ENCODE data around the gene UACA. TPM values are rescaled to one million over a fixed set of nuclear protein-coding genes. Genes with fewer than 3 reads are reported as not detected.

The UACA gene
- total and polyA plus RNA-seq, 2 donors, result 11.0 to 23.8 TPM

DNA sequence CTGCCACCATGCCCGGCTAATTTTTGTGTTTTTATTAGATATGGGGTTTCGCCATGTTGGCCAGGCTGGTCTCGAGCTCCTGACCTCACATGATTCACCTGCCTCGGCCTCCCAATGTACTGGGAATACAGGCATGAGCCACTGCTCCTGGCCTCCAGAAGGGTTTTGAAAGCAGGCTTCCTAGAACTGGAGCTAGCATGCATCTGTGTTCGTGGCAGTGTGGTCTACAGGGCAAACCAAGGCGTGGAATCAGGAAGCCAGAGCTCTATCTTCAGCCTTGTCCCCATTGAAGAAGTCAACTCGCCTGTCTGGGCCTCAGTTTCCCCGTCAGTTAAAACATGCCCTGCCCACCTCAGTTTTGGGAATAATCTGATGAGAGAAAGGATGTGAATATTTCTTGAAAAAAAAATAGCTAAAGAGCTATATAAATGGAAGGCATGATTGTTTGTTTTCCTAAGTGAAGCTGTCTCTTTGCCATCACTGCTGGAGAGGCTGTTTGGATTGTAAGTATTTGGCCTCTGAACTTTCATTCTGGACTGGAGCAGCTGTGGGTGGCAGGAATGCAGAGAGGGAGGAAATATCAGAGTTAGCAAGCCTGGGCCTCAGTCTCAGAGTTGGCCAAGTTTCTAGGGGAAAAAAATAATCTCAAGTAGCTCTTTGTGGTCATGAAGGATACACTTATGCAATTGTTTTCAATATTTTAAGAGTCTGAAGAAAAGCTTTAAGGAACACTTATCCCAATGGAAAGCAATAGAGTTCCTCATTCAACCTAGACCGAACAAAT is 36.5 kb upstream of the UACA start:
- no peak for DNase-seq (ENCODE audit: low read depth in 6 of 9, low spot score in 9 of 9)
- 91% methylated on average over 9 of the region's 9 CpGs for WGBS

GRCh38 chr15:70797464-70797863 is 34.1 kb upstream of the UACA start:
- Histone ChIP-seq H3K4me1 (ENCODE audit: control insufficient read depth in 2 of 2, insufficient read depth in 2 of 2, low read length in 2 of 2) (no peaks in the 10 kb centered on the region), H3K27me3 (ENCODE audit: control insufficient read depth in 2 of 2, insufficient read depth in 1 of 2, low read length in 1 of 2) (no peaks in the 10 kb centered on the region)
- WGBS, result 96% methylated on average over 5 of the region's 5 CpGs

More for the DNA sequence above, 36.5 kb upstream of the UACA start:
- no peaks in the 10 kb centered on the region for H3K9me3 ChIP-seq (ENCODE audit: control insufficient read depth in 2 of 2, insufficient read depth in 1 of 2, low read length in 1 of 2)
- H3K4me1 ChIP-seq (ENCODE audit: control insufficient read depth in 2 of 2, insufficient read depth in 2 of 2, low read length in 2 of 2), result no peaks in the 10 kb centered on the region
- H3K36me3 ChIP-seq (ENCODE audit: control insufficient read depth in 2 of 2, insufficient read depth in 2 of 2, low read length in 1 of 2), result no peaks in the 10 kb centered on the region
- no peaks in the 10 kb centered on the region for H3K27me3 ChIP-seq (ENCODE audit: control insufficient read depth in 2 of 2, insufficient read depth in 1 of 2, low read length in 1 of 2)
- H3K4me3 ChIP-seq (ENCODE audit: low read length in 2 of 2), result no peak overlapping the region
- no peak overlapping the region for H3K27ac ChIP-seq (ENCODE audit: low read depth in 1 of 2, low read length in 1 of 2)

GRCh38 chr15:70796516-70797310 is 33.4 kb upstream of the UACA start:
- Histone ChIP-seq H3K9me3 (ENCODE audit: control insufficient read depth in 2 of 2, insufficient read depth in 1 of 2, low read length in 1 of 2) (no peaks in the 10 kb centered on the region), H3K4me3 (ENCODE audit: low read length in 2 of 2) (no peak overlapping the region), H3K27me3 (ENCODE audit: control insufficient read depth in 2 of 2, insufficient read depth in 1 of 2, low read length in 1 of 2) (no peaks in the 10 kb centered on the region), H3K36me3 (ENCODE audit: control insufficient read depth in 2 of 2, insufficient read depth in 2 of 2, low read length in 1 of 2) (no peaks in the 10 kb centered on the region), H3K27ac (ENCODE audit: low read depth in 1 of 2, low read length in 1 of 2) (no peak overlapping the region), H3K4me1 (ENCODE audit: control insufficient read depth in 2 of 2, insufficient read depth in 2 of 2, low read length in 2 of 2) (no peaks in the 10 kb centered on the region)
- DNase-seq (ENCODE audit: low read depth in 6 of 9, low spot score in 9 of 9), result no peak
- 96% methylated on average over 14 of the region's 14 CpGs for WGBS

More at GRCh38 chr15:70797464-70797863, 34.1 kb upstream of the UACA start:
- Histone ChIP-seq H3K27ac (ENCODE audit: low read depth in 1 of 2, low read length in 1 of 2) (no peak overlapping the region), H3K36me3 (ENCODE audit: control insufficient read depth in 2 of 2, insufficient read depth in 2 of 2, low read length in 1 of 2) (no peaks in the 10 kb centered on the region), H3K9me3 (ENCODE audit: control insufficient read depth in 2 of 2, insufficient read depth in 1 of 2, low read length in 1 of 2) (no peaks in the 10 kb centered on the region), H3K4me3 (ENCODE audit: low read length in 2 of 2) (no peak overlapping the region)
- DNase-seq (ENCODE audit: low read depth in 6 of 9, low spot score in 9 of 9), result no peak

DNA sequence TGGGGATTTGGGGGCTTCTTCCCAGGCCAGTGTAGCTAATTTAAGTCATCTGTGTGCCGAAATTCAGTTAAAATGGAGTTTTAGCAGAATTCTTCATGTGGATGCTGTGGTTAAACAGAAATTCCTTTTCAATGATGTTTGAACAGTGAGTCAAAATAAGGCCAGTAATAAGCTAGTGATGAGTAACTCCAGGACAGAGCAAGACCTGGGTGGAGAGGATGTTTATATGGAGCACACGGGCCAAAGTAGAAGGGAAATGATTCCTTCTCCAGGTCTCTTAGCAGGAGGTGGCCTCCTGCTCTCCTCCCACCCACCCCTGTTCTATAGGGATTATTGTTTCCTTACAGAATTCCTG is 31.9 kb upstream of the UACA start:
- no peak overlapping the region for H3K4me3 ChIP-seq (ENCODE audit: low read length in 2 of 2)
- no peak for DNase-seq (ENCODE audit: low read depth in 6 of 9, low spot score in 9 of 9)
- WGBS, result 91% methylated on average over 2 of the region's 2 CpGs
- no peaks in the 10 kb centered on the region for H3K36me3 ChIP-seq (ENCODE audit: control insufficient read depth in 2 of 2, insufficient read depth in 2 of 2, low read length in 1 of 2)
- H3K9me3 ChIP-seq (ENCODE audit: control insufficient read depth in 2 of 2, insufficient read depth in 1 of 2, low read length in 1 of 2), result no peaks in the 10 kb centered on the region
- H3K4me1 ChIP-seq (ENCODE audit: control insufficient read depth in 2 of 2, insufficient read depth in 2 of 2, low read length in 2 of 2), result no peaks in the 10 kb centered on the region
- no peak overlapping the region for H3K27ac ChIP-seq (ENCODE audit: low read depth in 1 of 2, low read length in 1 of 2)
- H3K27me3 ChIP-seq (ENCODE audit: control insufficient read depth in 2 of 2, insufficient read depth in 1 of 2, low read length in 1 of 2), result no peaks in the 10 kb centered on the region

- Histone ChIP-seq H3K36me3 (ENCODE audit: control insufficient read depth in 2 of 2, insufficient read depth in 2 of 2, low read length in 1 of 2) (no peaks in the 10 kb centered on the region), H3K9me3 (ENCODE audit: control insufficient read depth in 2 of 2, insufficient read depth in 1 of 2, low read length in 1 of 2) (no peaks in the 10 kb centered on the region), H3K4me1 (ENCODE audit: control insufficient read depth in 2 of 2, insufficient read depth in 2 of 2, low read length in 2 of 2) (no peaks in the 10 kb centered on the region), H3K27me3 (ENCODE audit: control insufficient read depth in 2 of 2, insufficient read depth in 1 of 2, low read length in 1 of 2) (no peaks in the 10 kb centered on the region), H3K27ac (ENCODE audit: low read depth in 1 of 2, low read length in 1 of 2) (no peak overlapping the region), H3K4me3 (ENCODE audit: low read length in 2 of 2) (no peak overlapping the region)
- DNase-seq (ENCODE audit: low read depth in 6 of 9, low spot score in 9 of 9), result no peak
- WGBS, result 96% methylated on average over 12 of the region's 12 CpGs
Observed at GRCh38 chr15:70794596-70795310, 31.4 kb upstream of the UACA start.

- Histone ChIP-seq H3K4me3 (ENCODE audit: low read length in 2 of 2) (no peak overlapping the region), H3K4me1 (ENCODE audit: control insufficient read depth in 2 of 2, insufficient read depth in 2 of 2, low read length in 2 of 2) (no peaks in the 10 kb centered on the region), H3K27me3 (ENCODE audit: control insufficient read depth in 2 of 2, insufficient read depth in 1 of 2, low read length in 1 of 2) (no peaks in the 10 kb centered on the region), H3K9me3 (ENCODE audit: control insufficient read depth in 2 of 2, insufficient read depth in 1 of 2, low read length in 1 of 2) (no peaks in the 10 kb centered on the region), H3K27ac (ENCODE audit: low read depth in 1 of 2, low read length in 1 of 2) (no peak overlapping the region), H3K36me3 (ENCODE audit: control insufficient read depth in 2 of 2, insufficient read depth in 2 of 2, low read length in 1 of 2) (no peaks in the 10 kb centered on the region)
- WGBS, result 86% methylated on average over 6 of the region's 6 CpGs
- no peak for DNase-seq (ENCODE audit: low read depth in 6 of 9, low spot score in 9 of 9)
Observed at GRCh38 chr15:70793694-70794093, 30.3 kb upstream of the UACA start.

DNA sequence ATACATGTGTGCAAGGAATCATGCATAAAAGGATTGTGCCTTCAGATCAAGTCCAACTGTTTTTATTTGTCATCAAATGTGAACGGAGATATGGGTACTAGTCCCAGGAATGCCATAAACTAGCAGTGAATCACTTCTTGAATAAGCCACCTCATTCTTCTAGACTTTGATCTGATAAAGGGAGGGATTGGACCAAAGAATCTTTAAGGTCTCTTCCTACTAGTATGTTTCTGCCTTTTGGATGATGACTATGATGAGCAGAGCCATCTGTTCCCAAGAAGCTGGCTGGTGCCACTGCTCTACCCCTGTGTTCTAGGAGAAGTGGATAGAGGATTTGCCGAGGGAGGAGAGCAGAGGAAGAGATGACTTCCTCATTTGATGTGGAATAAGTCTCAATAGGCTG is 28.8 kb upstream of the UACA start:
- H3K27ac ChIP-seq (ENCODE audit: low read depth in 1 of 2, low read length in 1 of 2), result no peak overlapping the region
- no peaks in the 10 kb centered on the region for H3K36me3 ChIP-seq (ENCODE audit: control insufficient read depth in 2 of 2, insufficient read depth in 2 of 2, low read length in 1 of 2)
- no peak for DNase-seq (ENCODE audit: low read depth in 6 of 9, low spot score in 9 of 9)
- no peak overlapping the region for H3K4me3 ChIP-seq (ENCODE audit: low read length in 2 of 2)
- H3K27me3 ChIP-seq (ENCODE audit: control insufficient read depth in 2 of 2, insufficient read depth in 1 of 2, low read length in 1 of 2), result no peaks in the 10 kb centered on the region
- H3K4me1 ChIP-seq (ENCODE audit: control insufficient read depth in 2 of 2, insufficient read depth in 2 of 2, low read length in 2 of 2), result no peaks in the 10 kb centered on the region
- H3K9me3 ChIP-seq (ENCODE audit: control insufficient read depth in 2 of 2, insufficient read depth in 1 of 2, low read length in 1 of 2), result no peaks in the 10 kb centered on the region
- 51% methylated on average over 2 of the region's 2 CpGs for WGBS

DNA sequence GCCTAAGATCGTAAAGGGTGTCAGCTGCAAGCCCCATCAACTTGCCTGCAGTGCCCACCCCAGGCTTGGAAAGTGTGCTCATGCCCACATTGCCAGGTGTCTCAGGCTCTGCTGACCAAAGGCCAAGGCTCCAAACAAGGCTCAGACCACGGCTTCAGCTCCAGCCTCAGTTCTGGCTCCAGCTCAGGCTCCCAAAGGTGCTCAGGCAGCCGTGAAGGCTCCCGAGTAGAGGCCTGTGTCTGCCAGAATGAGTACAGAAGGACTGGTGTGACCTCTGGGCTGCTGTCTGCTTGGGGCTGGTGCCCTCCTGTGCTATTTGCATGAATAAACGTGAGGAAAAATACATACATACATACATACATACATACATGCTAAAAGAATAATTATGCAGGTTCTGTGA is 27.9 kb upstream of the UACA start:
- 93% methylated on average over 5 of the region's 5 CpGs for WGBS
- H3K9me3 ChIP-seq (ENCODE audit: control insufficient read depth in 2 of 2, insufficient read depth in 1 of 2, low read length in 1 of 2), result no peaks in the 10 kb centered on the region
- no peak overlapping the region for H3K27ac ChIP-seq (ENCODE audit: low read depth in 1 of 2, low read length in 1 of 2)
- no peaks in the 10 kb centered on the region for H3K27me3 ChIP-seq (ENCODE audit: control insufficient read depth in 2 of 2, insufficient read depth in 1 of 2, low read length in 1 of 2)
- no peaks in the 10 kb centered on the region for H3K4me1 ChIP-seq (ENCODE audit: control insufficient read depth in 2 of 2, insufficient read depth in 2 of 2, low read length in 2 of 2)
- H3K36me3 ChIP-seq (ENCODE audit: control insufficient read depth in 2 of 2, insufficient read depth in 2 of 2, low read length in 1 of 2), result no peaks in the 10 kb centered on the region
- no peak overlapping the region for H3K4me3 ChIP-seq (ENCODE audit: low read length in 2 of 2)
- DNase-seq (ENCODE audit: low read depth in 6 of 9, low spot score in 9 of 9), result no peak

GRCh38 chr15:70789213-70789612 is 25.9 kb upstream of the UACA start:
- Histone ChIP-seq H3K4me1 (ENCODE audit: control insufficient read depth in 2 of 2, insufficient read depth in 2 of 2, low read length in 2 of 2) (no peaks in the 10 kb centered on the region), H3K27me3 (ENCODE audit: control insufficient read depth in 2 of 2, insufficient read depth in 1 of 2, low read length in 1 of 2) (no peaks in the 10 kb centered on the region), H3K4me3 (ENCODE audit: low read length in 2 of 2) (no peak overlapping the region), H3K9me3 (ENCODE audit: control insufficient read depth in 2 of 2, insufficient read depth in 1 of 2, low read length in 1 of 2) (no peaks in the 10 kb centered on the region), H3K36me3 (ENCODE audit: control insufficient read depth in 2 of 2, insufficient read depth in 2 of 2, low read length in 1 of 2) (no peaks in the 10 kb centered on the region), H3K27ac (ENCODE audit: low read depth in 1 of 2, low read length in 1 of 2) (no peak overlapping the region)
- WGBS, result 89% methylated on average over 4 of the region's 4 CpGs
- no peak for DNase-seq (ENCODE audit: low read depth in 6 of 9, low spot score in 9 of 9)
